Skeletal muscle cell (primary cell): ENCODE results near the gene ITGB8.

Experiments used
- DNase-seq: peaks from one replicate; pipeline ENCODE4 v3.0.0-alpha.2; 2010; ENCODE audit warnings: low read depth
- H3K4me3 ChIP-seq: 2 replicates; pipeline ENCODE4 v1.5.1; 2011; ENCODE audit warnings: low read depth, mild to moderate bottlenecking, control low read depth, low read length, moderate library complexity

ITGB8 gene

GRCh38 chr7:20306180-20306946 lies 24.3 kb upstream of the ITGB8 start:
- DNase-seq, result no peak
- no peak overlapping the region for H3K4me3 ChIP-seq

- no peak overlapping the region for H3K4me3 ChIP-seq
- DNase-seq, result no peak
Observed at GRCh38 chr7:20307119-20307518, 23.6 kb upstream of the ITGB8 start.

GRCh38 chr7:20307901-20308300 lies 22.8 kb upstream of the ITGB8 start:
- H3K4me3 ChIP-seq, result no peak overlapping the region
- no peak for DNase-seq

DNA sequence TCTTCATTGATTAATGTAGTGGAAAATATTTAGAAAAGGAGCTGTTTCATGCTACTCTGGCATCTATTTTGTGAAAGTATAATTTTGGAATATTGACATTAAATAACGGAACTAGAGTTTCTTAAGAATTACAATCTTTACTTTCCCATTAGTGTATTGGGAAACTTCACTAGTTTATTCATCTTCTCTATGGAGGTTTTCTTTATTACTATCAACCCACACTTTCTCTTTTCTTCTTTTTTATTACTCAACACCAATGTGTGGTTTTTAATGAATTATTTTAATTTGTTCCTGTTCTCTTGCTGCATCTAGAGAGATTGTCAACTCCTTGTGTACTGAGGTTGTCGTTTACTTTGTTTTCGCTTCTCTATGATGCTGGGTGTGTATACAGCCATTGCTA lies 20.4 kb upstream of the ITGB8 start:
- DNase-seq, result no peak
- no peak overlapping the region for H3K4me3 ChIP-seq

GRCh38 chr7:20310963-20311742 lies 19.5 kb upstream of the ITGB8 start:
- H3K4me3 ChIP-seq, result no peak overlapping the region
- no peak for DNase-seq

- H3K4me3 ChIP-seq, result no peak overlapping the region
- DNase-seq, result no peak
Observed at GRCh38 chr7:20311743-20312042, 19.0 kb upstream of the ITGB8 start.

GRCh38 chr7:20312562-20312961 lies 18.1 kb upstream of the ITGB8 start:
- no peak for DNase-seq
- no peak overlapping the region for H3K4me3 ChIP-seq

- no peak for DNase-seq
- H3K4me3 ChIP-seq, result no peak overlapping the region
Observed at GRCh38 chr7:20313626-20314025, 17.1 kb upstream of the ITGB8 start.

DNA sequence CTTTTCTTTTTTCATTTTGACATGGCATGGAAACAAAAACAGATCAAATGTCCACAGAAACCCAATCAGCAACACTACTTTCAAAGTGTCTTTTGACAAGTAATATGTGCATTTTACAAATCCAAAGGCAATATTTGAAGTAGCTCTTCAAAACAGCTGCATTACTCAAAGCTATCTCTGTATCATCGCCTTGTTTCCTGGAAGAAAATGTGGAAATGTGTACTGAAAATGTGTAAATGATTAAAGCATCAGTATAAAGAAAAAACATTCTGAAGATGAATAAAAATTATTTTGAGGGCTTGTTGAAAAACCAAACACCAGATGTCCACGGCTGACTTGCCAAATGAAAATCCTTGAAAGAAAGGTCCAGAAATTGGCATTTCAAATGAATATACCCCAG lies 16.5 kb upstream of the ITGB8 start:
- no peak overlapping the region for H3K4me3 ChIP-seq
- DNase-seq, result no peak

GRCh38 chr7:20316706-20317105 lies 14.0 kb upstream of the ITGB8 start:
- DNase-seq, result no peak
- H3K4me3 ChIP-seq, result no peak overlapping the region

- DNase-seq, result no peak
- no peak overlapping the region for H3K4me3 ChIP-seq
Observed at GRCh38 chr7:20317413-20317812, 13.3 kb upstream of the ITGB8 start.

DNA sequence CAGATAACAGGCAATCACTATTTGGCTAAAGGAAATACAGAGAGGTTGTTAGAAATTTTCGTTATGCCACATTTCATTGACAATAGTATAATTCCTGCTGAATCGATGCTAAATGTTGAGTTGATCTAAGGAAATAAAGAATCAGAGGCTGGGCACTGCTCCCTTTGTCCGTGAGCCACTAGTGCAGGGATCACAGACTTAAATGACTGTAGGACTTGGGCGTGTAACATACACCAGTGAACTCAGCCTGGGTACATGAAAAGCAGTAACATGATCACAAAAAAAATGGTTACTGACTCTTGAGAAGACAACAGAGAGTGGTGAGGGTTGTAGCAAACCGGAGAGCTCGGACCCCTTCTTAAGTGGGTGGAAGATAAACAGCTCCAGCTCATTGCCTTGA lies 11.8 kb upstream of the ITGB8 start:
- no peak overlapping the region for H3K4me3 ChIP-seq
- no peak for DNase-seq

GRCh38 chr7:20320322-20320721 lies 10.4 kb upstream of the ITGB8 start:
- no peak for DNase-seq
- no peak overlapping the region for H3K4me3 ChIP-seq

GRCh38 chr7:20320786-20321185 lies 9.9 kb upstream of the ITGB8 start:
- DNase-seq, result no peak
- H3K4me3 ChIP-seq, result no peak overlapping the region

GRCh38 chr7:20323595-20323994 lies 7.1 kb upstream of the ITGB8 start:
- no peak for DNase-seq
- H3K4me3 ChIP-seq, result no peak overlapping the region

GRCh38 chr7:20326342-20326741 lies 4.4 kb upstream of the ITGB8 start:
- DNase-seq, result no peak
- H3K4me3 ChIP-seq, result no peak overlapping the region

DNA sequence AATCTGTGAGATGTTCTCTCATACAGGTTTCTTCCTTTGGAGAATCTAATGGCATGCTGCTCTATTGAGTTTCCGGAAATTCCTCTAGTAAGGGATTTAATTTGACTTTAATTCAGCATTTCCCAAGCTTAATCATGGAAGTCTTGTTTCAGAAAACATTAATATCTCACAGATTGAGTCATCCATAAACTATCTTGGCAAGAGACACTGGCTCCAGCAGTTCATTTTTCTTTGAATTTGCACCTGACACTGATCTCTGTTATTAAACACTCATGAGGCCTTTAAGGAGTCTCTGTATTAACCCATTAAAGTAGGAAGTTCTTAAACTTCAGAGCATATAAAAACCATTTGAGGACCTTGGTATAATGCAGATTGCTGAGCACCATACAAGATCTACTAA lies 3.6 kb upstream of the ITGB8 start:
- H3K4me3 ChIP-seq, result no peak overlapping the region
- no peak for DNase-seq

GRCh38 chr7:20328027-20328426 lies 2.7 kb upstream of the ITGB8 start:
- DNase-seq, result no peak
- no peak overlapping the region for H3K4me3 ChIP-seq

DNA sequence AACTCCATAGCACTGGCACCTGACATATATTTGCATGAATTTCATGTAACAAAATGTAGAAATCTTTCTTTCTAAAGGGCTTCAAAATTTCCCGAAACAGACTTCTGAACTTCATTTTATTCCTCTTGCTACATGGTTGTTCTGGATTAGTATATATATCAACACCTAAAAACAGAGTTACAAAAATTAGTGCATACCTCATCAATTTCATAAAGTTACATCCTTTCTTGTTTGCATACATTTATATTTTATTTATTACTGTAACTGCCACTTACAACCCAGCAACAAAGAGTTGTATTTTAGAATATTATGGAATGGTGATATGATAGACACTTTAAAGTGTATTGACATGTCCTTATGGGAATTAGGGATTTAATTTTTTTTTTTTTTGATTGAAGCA lies 2.0 kb upstream of the ITGB8 start:
- no peak overlapping the region for H3K4me3 ChIP-seq
- no peak for DNase-seq

GRCh38 chr7:20329389-20330238 lies 1.1 kb upstream of the ITGB8 start:
- peak overlapping the region; percentile 66 for H3K4me3 ChIP-seq
- no peak for DNase-seq
